GM12878 (cell line): ENCODE measurements around the gene CEACAM8. TPM values are rescaled to one million over a fixed set of nuclear protein-coding genes. Genes with fewer than 3 reads are reported as not detected.

Experiments
- ATAC-seq: fragments of 200-7000 bp; cut with Tn5 transposase; 3 replicates; pipeline ENCODE4 v1.9.1; 2020; ENCODE audit warnings: mild to moderate bottlenecking, moderate library complexity
- BruUV-seq: library from RNA; stranded (reverse); fragments of 400-500 nt; replicated peaks from 2 replicates; lab custom pipeline; 2021; lab: Mats Ljungman, UMichigan
- CTCF ChIA-PET: fragments of 300-600 bp; sonication (Branson Sonifier 250); formaldehyde crosslinking; extraction: SDS; loops from one replicate; lab custom pipeline; 2021; ENCODE audit warnings: inconsistent platforms; lab: Yijun Ruan, JAX
- POLR2A ChIA-PET: fragments of 350-600 bp; formaldehyde crosslinking; extraction: SDS; loops from one replicate; lab custom pipeline; 2021; ENCODE audit warnings: inconsistent platforms; lab: Charles Lee
- RAD21 ChIA-PET: fragments of 300-600 bp; sonication (Branson Sonifier 250); formaldehyde crosslinking; loops from one replicate; lab custom pipeline; 2023; ENCODE audit warnings: antibody characterized with exemption; ENCODE audit not compliant: unreplicated experiment; lab: Charles Lee
- SMC1A ChIA-PET: fragments of 300-600 bp; sonication (Branson Sonifier 250); formaldehyde crosslinking; loops from one replicate; lab custom pipeline; 2023; ENCODE audit not compliant: unreplicated experiment, uncharacterized antibody; lab: Charles Lee
- DNase-seq: peaks from one replicate; pipeline ENCODE4 v3.0.0-alpha.2; 2011; ENCODE audit warnings: low read depth, low spot score
- FAIRE-seq: peaks from 3 replicates; lab custom pipeline; 2011; peaks lifted over from hg19 to GRCh38; lab: Jason Lieb, UNC
- H2AFZ ChIP-seq: 2 replicates; pipeline ENCODE4 v1.6.0; 2011; ENCODE audit warnings: low read depth, low read length, control low read depth; ENCODE audit not compliant: control insufficient read depth
- H3K27ac ChIP-seq: 2 replicates; pipeline ENCODE4 v1.5.1; 2011; ENCODE audit warnings: control low read depth; ENCODE audit not compliant: control insufficient read depth, insufficient read depth
- H3K27me3 ChIP-seq, 2 experiments: replicated peaks in 1 of 2; 2 replicates each; pipeline versions ENCODE4 v1.6.0 to v1.6.1; 2011; ENCODE audit warnings: low read length in 1 of 2; ENCODE audit not compliant: control insufficient read depth in 2 of 2, insufficient read depth in 2 of 2
- H3K36me3 ChIP-seq, 2 experiments: 2 replicates each; pipeline ENCODE4 v1.5.1; 2011; ENCODE audit warnings: low read length in 1 of 2; ENCODE audit not compliant: control insufficient read depth in 2 of 2, insufficient read depth in 2 of 2
- H3K4me1 ChIP-seq: 2 replicates; pipeline ENCODE4 v1.6.1; 2011; ENCODE audit warnings: mild to moderate bottlenecking, low read length, moderate library complexity, mixed read lengths; ENCODE audit not compliant: control insufficient read depth, insufficient read depth
- H3K4me2 ChIP-seq: 2 replicates; pipeline ENCODE4 v1.6.0; 2011; ENCODE audit warnings: control low read depth; ENCODE audit not compliant: control insufficient read depth, insufficient read depth
- H3K4me3 ChIP-seq: fragments of 200-600 bp; sonication (generic); 2 replicates; pipeline ENCODE4 v1.5.1; 2016
- H3K79me2 ChIP-seq: 2 replicates; pipeline ENCODE4 v1.6.0; 2011; ENCODE audit warnings: low read length; ENCODE audit not compliant: control insufficient read depth, insufficient read depth
- H3K9ac ChIP-seq: 2 replicates; pipeline ENCODE4 v1.8.0; 2011; ENCODE audit warnings: low read length, control low read depth, mixed read lengths; ENCODE audit not compliant: control insufficient read depth, insufficient read depth
- H3K9me3 ChIP-seq: replicated peaks from 3 replicates; pipeline ENCODE4 v1.5.1; 2011; ENCODE audit warnings: mild to moderate bottlenecking, low read length; ENCODE audit not compliant: control insufficient read depth, insufficient read depth
- H4K20me1 ChIP-seq: 2 replicates; pipeline ENCODE4 v1.6.0; 2011; ENCODE audit not compliant: control insufficient read depth, insufficient read depth
- BMI1 ChIP-seq: fragments of 450-650 bp; IDR thresholded peaks from 2 replicates; pipeline ENCODE4 v1.6.1; 2016; ENCODE audit warnings: mild to moderate bottlenecking, moderate library complexity, borderline replicate concordance
- MTA3 ChIP-seq: IDR thresholded peaks from 2 replicates; pipeline ENCODE4 v1.6.1; 2012; ENCODE audit warnings: low read length, inconsistent platforms, borderline replicate concordance
- NR2C1 ChIP-seq: fragments of 450-650 bp; IDR thresholded peaks from 2 replicates; pipeline ENCODE4 v1.6.1; 2017; ENCODE audit warnings: antibody characterized with exemption, mild to moderate bottlenecking, moderate library complexity
- RB1 ChIP-seq: fragments of 450-650 bp; formaldehyde crosslinking; IDR thresholded peaks from 2 replicates; pipeline ENCODE4 v1.6.1; 2017; ENCODE audit warnings: mild to moderate bottlenecking, borderline replicate concordance
- RFX5 ChIP-seq: IDR thresholded peaks from 2 replicates; pipeline ENCODE4 v1.6.1; 2011; ENCODE audit warnings: low read depth, low read length, improper control_type of control experiment
- YBX1 ChIP-seq: fragments of 450-650 bp; IDR thresholded peaks from 2 replicates; pipeline ENCODE4 v1.6.1; 2016; ENCODE audit warnings: antibody characterized with exemption
- ZZZ3 ChIP-seq: IDR thresholded peaks from 2 replicates; pipeline ENCODE4 v1.6.1; 2011; ENCODE audit warnings: low read depth; ENCODE audit not compliant: control insufficient read depth, insufficient read length
- WGBS: methylation state at CpG from one replicate; pipeline ENCODE4 v1.1.6; 2016; ENCODE audit warnings: low lambda C conversion rate; ENCODE audit not compliant: insufficient replicate concordance, insufficient coverage; ENCODE audit errors: missing lambda C conversion rate; 5-methylcytosine and 5-hydroxymethylcytosine counted together
- in situ Hi-C: fragments of 300-500 bp; cut with MboI; formaldehyde crosslinking; loops from 9 replicates; pipeline ENCODE4 v1.14.3; 2018; ENCODE audit warnings: mixed read lengths
- intact Hi-C: fragments of 100-400 bp; cut with micrococcal nuclease; formaldehyde crosslinking; loops from one replicate; pipeline ENCODE4 v1.14.2; 2022; ENCODE audit not compliant: unreplicated experiment
- polyA plus RNA-seq, 11 experiments: library from polyadenylated mRNA; depleted of rRNA in 4 of 11; unstranded in 6 of 11; stranded (reverse) in 5 of 11; fragments of >200 nt; fragmentation: Nextera tagmentation in 4 of 11; fragmentation: Illumina TruSeq in 1 of 11; extraction: Ambion mirVana in 4 of 11; extraction: Trizol in 1 of 11; gene quantifications; 1 replicate in 1 of 11; 2 replicates in 10 of 11; pipeline versions ENCODE4 v1.2.1 to v1.2.3, GENCODE V29; 2011 to 2016; ENCODE audit warnings: inconsistent platforms in 2 of 11, missing spikeins in 2 of 11, low read depth in 1 of 11
- total RNA-seq, 4 experiments: library from RNA; depleted of rRNA in 3 of 4; stranded (reverse); fragments of >200 nt in 3 of 4; fragmentation: Illumina TruSeq in 1 of 4; extraction: Trizol in 1 of 4; gene quantifications; 2 replicates each; pipeline versions ENCODE4 v1.2.1 to v1.2.3, GENCODE V29; 2013 to 2021
- TF ChIP-seq, protein P1 (sequence below): IDR thresholded peaks from 2 replicates; pipeline ENCODE4 v1.6.1; 2011; ENCODE audit warnings: low read depth, mild to moderate bottlenecking, low read length, moderate library complexity, borderline replicate concordance; ENCODE audit errors: extremely low read depth

The CEACAM8 gene
- total and polyA plus RNA-seq, 10 of the 15 experiments (the other 5 are each of a cell fraction or from before 2014, with no cell fraction given) = 0.06 TPM; not detected in 9

DNA sequence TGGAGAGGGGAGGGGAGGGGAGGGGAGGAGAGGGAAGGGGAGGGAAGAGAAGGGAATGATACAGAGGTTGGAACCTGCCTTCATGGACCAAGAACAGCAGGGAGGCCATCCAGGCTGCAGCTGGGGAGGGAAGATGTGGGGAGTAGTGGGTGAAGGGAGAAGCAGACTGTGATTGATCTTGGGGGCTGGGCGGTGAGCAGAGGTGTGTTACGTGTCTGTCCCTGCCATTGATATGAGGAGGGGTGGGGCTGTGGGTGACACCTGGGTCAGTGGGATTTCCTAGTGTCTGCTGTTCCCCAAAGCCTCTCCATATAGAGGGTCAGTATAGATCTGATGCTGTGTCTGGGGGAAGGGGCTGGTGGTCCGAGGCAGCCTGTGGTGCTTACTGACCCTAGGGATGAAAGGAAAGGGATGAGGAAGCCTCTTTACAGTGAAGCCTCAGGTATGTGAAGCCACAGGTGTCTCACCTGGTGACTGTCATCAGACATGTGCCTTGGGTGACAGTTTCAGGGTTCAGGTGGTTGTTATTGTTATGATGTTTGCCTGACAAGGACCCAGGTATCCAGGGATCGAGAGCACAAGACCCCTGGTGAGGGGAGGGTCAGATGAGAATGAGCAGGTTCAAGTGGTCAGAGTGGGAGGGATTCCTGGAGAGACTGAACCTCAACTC is 47.8 kb downstream of the CEACAM8 start:
- DNase-seq = no peak
- TF ChIP-seq, protein P1, sequence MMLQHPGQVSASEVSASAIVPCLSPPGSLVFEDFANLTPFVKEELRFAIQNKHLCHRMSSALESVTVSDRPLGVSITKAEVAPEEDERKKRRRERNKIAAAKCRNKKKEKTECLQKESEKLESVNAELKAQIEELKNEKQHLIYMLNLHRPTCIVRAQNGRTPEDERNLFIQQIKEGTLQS = no peak
- no peak for TF ChIP-seq ZZZ3
- TF ChIP-seq RFX5 = no peak
- TF ChIP-seq YBX1 = no peak
- TF ChIP-seq RB1 = no peak
- TF ChIP-seq BMI1 = no peak
- TF ChIP-seq NR2C1 = no peak
- no peak for TF ChIP-seq MTA3
- TF ChIP-seq, all 136 proteins: peak for 0
- H2AFZ ChIP-seq = no peak overlapping the region
- FAIRE-seq = no peak
- H4K20me1 ChIP-seq = no peaks in the 10 kb centered on the region
- ChIA-PET SMC1A (no interaction called here), CTCF (no interaction called here), RAD21 (no interaction called here), POLR2A (no interaction called here)
- intact Hi-C loops (no loop called here), in situ Hi-C loops (no loop called here)
- no peaks in the 10 kb centered on the region for H3K36me3 ChIP-seq
- H3K79me2 ChIP-seq = no peaks in the 10 kb centered on the region
- ATAC-seq = no peak
- H3K9ac ChIP-seq = no peak overlapping the region
- H3K4me2 ChIP-seq = no peak overlapping the region
- no peaks in the 10 kb centered on the region; a peak in 1 of 4 replicates for H3K27me3 ChIP-seq
- H3K4me3 ChIP-seq = no peak overlapping the region
- peaks cover 2% of the 10 kb centered on the region; the same call in 1 of the 3 replicates for H3K9me3 ChIP-seq
- no TSS peak for BruUV-seq
- no peaks in the 10 kb centered on the region for H3K4me1 ChIP-seq
- H3K27ac ChIP-seq = no peak overlapping the region
- WGBS = 0% methylated on average over 4 of the region's 4 CpGs
